H9 (cell line): Measurements from ENCODE around the gene ACBD6. TPM values are rescaled to one million over a fixed set of nuclear protein-coding genes. Genes with fewer than 3 reads are reported as not detected.

Source experiments
- DNase-seq: peaks from one replicate; pipeline ENCODE4 v3.0.0-alpha.2; 2017
- H2AFZ ChIP-seq: one replicate; pipeline ENCODE4 v1.6.1; 2013; ENCODE audit warnings: mild to moderate bottlenecking, low read length, control low read depth, moderate library complexity
- H2AK5ac ChIP-seq: 2 replicates; pipeline ENCODE4 v1.6.1; 2013; ENCODE audit warnings: low read length, control low read depth, mixed read lengths; ENCODE audit not compliant: insufficient read length
- H2BK120ac ChIP-seq: one replicate; pipeline ENCODE4 v1.6.1; 2013; ENCODE audit warnings: low read depth, mild to moderate bottlenecking, low read length, control low read depth, inconsistent platforms; ENCODE audit not compliant: poor library complexity, severe bottlenecking
- H2BK12ac ChIP-seq: 2 replicates; pipeline ENCODE4 v1.6.1; 2013; ENCODE audit warnings: low read length, control low read depth, mixed read lengths, low read depth; ENCODE audit not compliant: insufficient read length
- H2BK15ac ChIP-seq: 2 replicates; pipeline ENCODE4 v1.6.1; 2013; ENCODE audit warnings: low read depth, low read length, control low read depth
- H2BK20ac ChIP-seq: one replicate; pipeline ENCODE4 v1.6.1; 2013; ENCODE audit warnings: low read depth, mild to moderate bottlenecking, low read length, control low read depth, inconsistent platforms; ENCODE audit not compliant: poor library complexity, severe bottlenecking
- H2BK5ac ChIP-seq: 2 replicates; pipeline ENCODE4 v1.6.1; 2013; ENCODE audit warnings: low read length, control low read depth, mixed read lengths; ENCODE audit not compliant: insufficient read length
- H3K14ac ChIP-seq: 2 replicates; pipeline ENCODE4 v1.6.1; 2013; ENCODE audit warnings: low read length, control low read depth; ENCODE audit not compliant: insufficient read depth
- H3K18ac ChIP-seq: 2 replicates; pipeline ENCODE4 v1.6.1; 2013; ENCODE audit warnings: low read depth, mild to moderate bottlenecking, mixed read lengths, low read length, control low read depth; ENCODE audit not compliant: insufficient read length
- H3K23ac ChIP-seq: 2 replicates; pipeline ENCODE4 v1.6.1; 2013; ENCODE audit warnings: low read length, control low read depth, mixed read lengths, low read depth; ENCODE audit not compliant: insufficient read length
- H3K23me2 ChIP-seq: 2 replicates; pipeline ENCODE4 v1.6.1; 2013; ENCODE audit warnings: low read depth, mild to moderate bottlenecking, mixed read lengths, low read length, control low read depth; ENCODE audit not compliant: insufficient read length, poor library complexity, severe bottlenecking
- H3K27ac ChIP-seq: 2 replicates; pipeline ENCODE4 v1.5.1; 2013; ENCODE audit warnings: low read length, control low read depth, mixed read lengths, low read depth; ENCODE audit not compliant: insufficient read length
- H3K27me3 ChIP-seq: 2 replicates; pipeline ENCODE4 v1.6.1; 2013; ENCODE audit warnings: low read length, control low read depth, inconsistent platforms; ENCODE audit not compliant: insufficient read depth
- H3K4ac ChIP-seq: 2 replicates; pipeline ENCODE4 v1.6.1; 2013; ENCODE audit warnings: low read depth, mild to moderate bottlenecking, control low read depth, inconsistent platforms, low read length, moderate library complexity
- H3K4me1 ChIP-seq: 2 replicates; pipeline ENCODE4 v1.6.1; 2013; ENCODE audit warnings: low read length, control low read depth, inconsistent platforms; ENCODE audit not compliant: insufficient read depth
- H3K4me2 ChIP-seq: 2 replicates; pipeline ENCODE4 v1.6.1; 2013; ENCODE audit warnings: low read length, control low read depth, mixed read lengths; ENCODE audit not compliant: insufficient read length, insufficient read depth
- H3K56ac ChIP-seq: 2 replicates; pipeline ENCODE4 v1.6.1; 2013; ENCODE audit warnings: low read depth, mild to moderate bottlenecking, mixed read lengths, low read length, control low read depth; ENCODE audit not compliant: insufficient read length
- H3K79me1 ChIP-seq: 2 replicates; pipeline ENCODE4 v1.6.1; 2013; ENCODE audit warnings: low read depth, mild to moderate bottlenecking, moderate library complexity, low read length, control low read depth, inconsistent platforms; ENCODE audit not compliant: insufficient read depth, poor library complexity, severe bottlenecking
- H3K79me2 ChIP-seq: 2 replicates; pipeline ENCODE4 v1.6.1; 2013; ENCODE audit warnings: low read length, control low read depth, inconsistent platforms; ENCODE audit not compliant: insufficient read depth
- H3K9ac ChIP-seq: 2 replicates; pipeline ENCODE4 v1.6.1; 2013; ENCODE audit warnings: low read length, control low read depth, mixed read lengths; ENCODE audit not compliant: insufficient read length; ENCODE audit errors: extremely low read depth
- H3K9me3 ChIP-seq: one replicate; pipeline ENCODE4 v1.6.1; 2013; ENCODE audit warnings: low read depth, low read length, inconsistent platforms; ENCODE audit not compliant: control insufficient read depth
- H3T11ph ChIP-seq: one replicate; pipeline ENCODE4 v1.6.1; 2013; ENCODE audit warnings: mild to moderate bottlenecking, low read length, control low read depth, inconsistent platforms
- H4K20me1 ChIP-seq: one replicate; pipeline ENCODE4 v1.6.1; 2013; ENCODE audit not compliant: control insufficient read depth, insufficient read length, insufficient read depth
- H4K5ac ChIP-seq: 2 replicates; pipeline ENCODE4 v1.6.1; 2013; ENCODE audit warnings: low read depth, mild to moderate bottlenecking, mixed read lengths, low read length, control low read depth; ENCODE audit not compliant: insufficient read length
- H4K8ac ChIP-seq: replicated peaks from 2 replicates; pipeline ENCODE4 v1.6.1; 2013; ENCODE audit warnings: low read length, control low read depth, mixed read lengths, low read depth; ENCODE audit not compliant: insufficient read length
- H4K91ac ChIP-seq: 2 replicates; pipeline ENCODE4 v1.6.1; 2013; ENCODE audit warnings: low read depth, mild to moderate bottlenecking, moderate library complexity, mixed read lengths, low read length, control low read depth; ENCODE audit not compliant: insufficient read length
- H3K27ac Mint-ChIP-seq, 3 experiments: 2 replicates in 2 of 3; 3 replicates in 1 of 3; pipeline ENCODE4 v1.8.0; 2020 to 2021; ENCODE audit warnings: mixed read lengths in 3 of 3, mild to moderate bottlenecking in 1 of 3, moderate library complexity in 1 of 3
- H3K27me3 Mint-ChIP-seq: 2 replicates; pipeline ENCODE4 v1.8.0; 2021; ENCODE audit warnings: low read depth, mild to moderate bottlenecking, moderate library complexity, mixed read lengths
- H3K36me3 Mint-ChIP-seq, 3 experiments: 2 replicates in 2 of 3; 3 replicates in 1 of 3; pipeline ENCODE4 v1.8.0; 2020 to 2021; ENCODE audit warnings: low read depth in 3 of 3, mixed read lengths in 3 of 3; ENCODE audit not compliant: insufficient read depth in 1 of 3
- H3K4me1 Mint-ChIP-seq, 2 experiments: 2 replicates each; pipeline ENCODE4 v1.8.0; 2020; ENCODE audit warnings: mixed read lengths in 2 of 2
- H3K4me3 Mint-ChIP-seq, 2 experiments: 2 replicates in 1 of 2; 3 replicates in 1 of 2; pipeline ENCODE4 v1.8.0; 2020 to 2021; ENCODE audit warnings: mild to moderate bottlenecking in 2 of 2, mixed read lengths in 2 of 2, moderate library complexity in 1 of 2
- H3K9me3 Mint-ChIP-seq, 2 experiments: 2 replicates in 1 of 2; 3 replicates in 1 of 2; pipeline ENCODE4 v1.8.0; 2020; ENCODE audit warnings: mild to moderate bottlenecking in 2 of 2, mixed read lengths in 2 of 2, moderate library complexity in 1 of 2
- CTCF ChIP-seq: fragments of 200-600 bp; sonication (generic); conservative IDR thresholded peaks from 3 replicates; pipeline ENCODE4 v1.8.0; 2021; ENCODE audit warnings: antibody characterized with exemption, mild to moderate bottlenecking
- WGBS: extraction: QIAGEN DNeasy Blood & Tissue Kit; methylation state at CpG from one replicate; pipeline ENCODE4 v1.1.7; 2013; ENCODE audit warnings: missing lambda C conversion rate, low lambda C conversion rate, mixed read lengths; ENCODE audit not compliant: insufficient read length; ENCODE audit errors: extremely low coverage; 5-methylcytosine and 5-hydroxymethylcytosine counted together
- total RNA-seq: library from RNA; stranded (reverse); gene quantifications from 2 replicates; pipeline ENCODE4 v1.2.1, GENCODE V29; 2021

The ACBD6 gene
- total RNA-seq, 1 experiment from 2014 or later: 51.4 TPM

GRCh38 chr1:180435566-180435965 is 66.8 kb downstream of the ACBD6 start:
- no peak overlapping the region for H2AFZ ChIP-seq
- no peaks in the 10 kb centered on the region for H3K79me1 ChIP-seq
- Mint-ChIP-seq H3K4me1 (peaks cover 26 to 29% of the 10 kb centered on the region in 2 experiments), H3K27me3 (no peaks in the 10 kb centered on the region; the same call in 1 of the 2 replicates), H3K27ac (no peak overlapping the region), H3K4me3 (no peak overlapping the region), H3K9me3 (peaks cover 12 to 14% of the 10 kb centered on the region in 2 experiments; a peak in 4 of 5 replicates), H3K36me3 (peaks cover 18 to 39% (median 24%) of the 10 kb centered on the region in 3 experiments)
- H3K9me3 ChIP-seq: no peaks in the 10 kb centered on the region
- no peaks in the 10 kb centered on the region for H4K20me1 ChIP-seq
- no peak overlapping the region for H4K5ac ChIP-seq
- no peak for TF ChIP-seq CTCF
- H4K91ac ChIP-seq: no peak overlapping the region
- H3T11ph ChIP-seq: no peak overlapping the region
- H3K18ac ChIP-seq: no peak overlapping the region
- H3K27me3 ChIP-seq: no peaks in the 10 kb centered on the region
- peaks cover 7% of the 10 kb centered on the region; the same call in 1 of the 2 replicates for H3K4me1 ChIP-seq
- no peak overlapping the region for H3K14ac ChIP-seq
- H3K56ac ChIP-seq: no peak overlapping the region
- H2BK5ac ChIP-seq: no peak overlapping the region
- H3K23ac ChIP-seq: no peak overlapping the region
- H2BK120ac ChIP-seq: no peak overlapping the region
- H2BK20ac ChIP-seq: no peak overlapping the region
- H3K23me2 ChIP-seq: no peaks in the 10 kb centered on the region
- no peak for DNase-seq
- no peak overlapping the region for H3K4me2 ChIP-seq
- WGBS: no CpG with 5 or more reads among the region's 7 CpGs
- no peak overlapping the region for H4K8ac ChIP-seq
- H3K4ac ChIP-seq: no peak overlapping the region
- no peaks in the 10 kb centered on the region; the same call in 1 of the 2 replicates for H3K79me2 ChIP-seq
- H2BK15ac ChIP-seq: no peak overlapping the region
- no peak overlapping the region for H2BK12ac ChIP-seq
- no peak overlapping the region for H2AK5ac ChIP-seq
- H3K9ac ChIP-seq: no peak overlapping the region
- H3K27ac ChIP-seq: no peak overlapping the region
